ENCODE measurements around the gene PIAS3.
A peak's percentile ranks its signal among the peaks of the same experiment; 100 is the strongest.
"Not testable (repeated sequence)": the region's sequence is repeated elsewhere in the genome, so short reads cannot be mapped to it uniquely, and the experiment has no call there.

PIAS3 gene

GRCh38 chr1:145823565-145824498, 35.0 kb downstream of the PIAS3 start, which contains the start of the genes POLR3C and RNF115:
Gene POLR3C (plus strand): TSS chr1:145824200. CDS start chr1:145825777, 1,577 bp downstream.
Gene RNF115 (minus strand): TSS chr1:145824095. CDS start chr1:145823873, 222 bp downstream.
- DNase-seq (ENCODE audit: low read depth, low spot score), result peak; percentile 87

GRCh38 chr1:145822779-145823331, 36.0 kb downstream of the PIAS3 start:
- DNase-seq (ENCODE audit: low read depth, low spot score), result not testable (repeated sequence)

GRCh38 chr1:145818095-145818494, 40.8 kb downstream of the PIAS3 start:
- DNase-seq (ENCODE audit: low read depth, low spot score), result not testable (repeated sequence)

GRCh38 chr1:145812977-145813810, 45.7 kb downstream of the PIAS3 start:
- not testable (repeated sequence) for DNase-seq (ENCODE audit: low read depth, low spot score)

GRCh38 chr1:145806844-145807243, 52.0 kb downstream of the PIAS3 start:
- DNase-seq (ENCODE audit: low read depth, low spot score), result no peak

- DNase-seq (ENCODE audit: low read depth, low spot score), result no peak
Measured at GRCh38 chr1:145806408-145806807, 52.5 kb downstream of the PIAS3 start.

GRCh38 chr1:145805057-145805456, 53.8 kb downstream of the PIAS3 start:
- DNase-seq (ENCODE audit: low read depth, low spot score), result no peak

- DNase-seq (ENCODE audit: low read depth, low spot score), result no peak
Measured at GRCh38 chr1:145804235-145805045, 54.4 kb downstream of the PIAS3 start.

GRCh38 chr1:145799806-145800205, 59.1 kb downstream of the PIAS3 start:
- DNase-seq (ENCODE audit: low read depth, low spot score), result no peak

Data from smooth muscle cell of the brain vasculature (primary cell).